ENCODE data around the gene TUSC7.

TUSC7 gene

GRCh38 chr3:116709479-116709878 is at the start of gene TUSC7:
TSS of gene TUSC7 (plus strand) at chr3:116709779.
- DNase-seq: no peak

GRCh38 chr3:116661196-116661595 is 48.4 kb upstream of the TUSC7 start:
- no peak for DNase-seq

GRCh38 chr3:116663161-116664110 is 46.1 kb upstream of the TUSC7 start:
- no peak for DNase-seq

- DNase-seq: no peak
These were observed 42.3 kb upstream of the TUSC7 start for GRCh38 chr3:116667324-116667723.

- no peak for DNase-seq
These were observed 41.8 kb upstream of the TUSC7 start for GRCh38 chr3:116667791-116668190.

GRCh38 chr3:116669576-116669975 is 40.0 kb upstream of the TUSC7 start:
- DNase-seq: no peak

- DNase-seq: no peak
These were observed 38.4 kb upstream of the TUSC7 start for GRCh38 chr3:116671151-116671550.

GRCh38 chr3:116678853-116679252 is 30.7 kb upstream of the TUSC7 start:
- no peak for DNase-seq

- no peak for DNase-seq
These were observed 18.5 kb upstream of the TUSC7 start for GRCh38 chr3:116691041-116691440.

- no peak for DNase-seq
These were observed 8.5 kb upstream of the TUSC7 start for GRCh38 chr3:116701070-116701469.

- DNase-seq: no peak
These were observed 7.2 kb upstream of the TUSC7 start for GRCh38 chr3:116702334-116702733.

- no peak for DNase-seq
These were observed 2.0 kb upstream of the TUSC7 start for GRCh38 chr3:116707531-116707930.

GRCh38 chr3:116716490-116716889 is 6.9 kb downstream of the TUSC7 start:
- no peak for DNase-seq

- no peak for DNase-seq
These were observed 8.0 kb downstream of the TUSC7 start for GRCh38 chr3:116717566-116717965.

GRCh38 chr3:116728454-116728853 is 18.9 kb downstream of the TUSC7 start:
- no peak for DNase-seq

- DNase-seq: no peak
These were observed 24.7 kb downstream of the TUSC7 start for GRCh38 chr3:116734243-116734642.

- DNase-seq: no peak
These were observed 30.1 kb downstream of the TUSC7 start for GRCh38 chr3:116739678-116740077.

GRCh38 chr3:116740293-116740692 is 30.7 kb downstream of the TUSC7 start:
- no peak for DNase-seq

GRCh38 chr3:116741467-116741866 is 31.9 kb downstream of the TUSC7 start:
- DNase-seq: no peak

GRCh38 chr3:116743062-116743461 is 33.5 kb downstream of the TUSC7 start:
- no peak for DNase-seq

- no peak for DNase-seq
These were observed 39.8 kb downstream of the TUSC7 start for GRCh38 chr3:116749388-116749787.

- DNase-seq: no peak
These were observed 47.7 kb downstream of the TUSC7 start for GRCh38 chr3:116757315-116757714.

GRCh38 chr3:116759316-116759715 is 49.7 kb downstream of the TUSC7 start:
- no peak for DNase-seq
